Activated CD4-positive, alpha-beta T cell treated with anti-CD3 and anti-CD28 coated beads, Interleukin-2, amount 50 U/mL, for 4 hours (primary cell): ENCODE measurements around the gene DPM3.
A peak's percentile ranks its signal among the peaks of the same experiment; 100 is the strongest.
"Not testable (repeated sequence)": the region's sequence is repeated elsewhere in the genome, so short reads cannot be mapped to it uniquely, and the experiment has no call there.

Experiments used
- DNase-seq, 2 experiments: peaks; one replicate each; pipeline ENCODE4 v3.0.0-alpha.2; 2020

The DPM3 gene

GRCh38 chr1:155155996-155156643 lies 15.8 kb upstream of the DPM3 start:
- DNase-seq = not testable (repeated sequence)

- no peak for DNase-seq
Measured at GRCh38 chr1:155145491-155145890, 5.2 kb upstream of the DPM3 start.

- no peak for DNase-seq
Measured at GRCh38 chr1:155141749-155142148, 1.4 kb upstream of the DPM3 start.

GRCh38 chr1:155140630-155140953 lies 261 bp upstream of the DPM3 start:
- DNase-seq = no peak

- DNase-seq = no peak
Measured at GRCh38 chr1:155137154-155137949, 3.0 kb downstream of the DPM3 start.

- DNase-seq = no peak
Measured at GRCh38 chr1:155136748-155137147, 3.6 kb downstream of the DPM3 start.

- DNase-seq = peak; percentile 84
Measured at GRCh38 chr1:155135415-155136028, 4.8 kb downstream of the DPM3 start, which contains the start of gene SLC50A1. Gene SLC50A1 (plus strand): TSS chr1:155135852. CDS start chr1:155135912, 60 bp downstream.

GRCh38 chr1:155134880-155135414 lies 5.4 kb downstream of the DPM3 start:
- DNase-seq = peak; percentile 73 to 77

- DNase-seq = no peak
Measured at GRCh38 chr1:155134322-155134721, 6.0 kb downstream of the DPM3 start.

- no peak for DNase-seq
Measured at GRCh38 chr1:155133799-155134281, 6.5 kb downstream of the DPM3 start.

GRCh38 chr1:155131856-155132255 lies 8.5 kb downstream of the DPM3 start:
- no peak for DNase-seq

GRCh38 chr1:155131285-155131684 lies 9.0 kb downstream of the DPM3 start:
- DNase-seq = no peak

GRCh38 chr1:155130272-155131006 lies 9.9 kb downstream of the DPM3 start:
- DNase-seq = no peak

GRCh38 chr1:155128755-155129473 lies 11.4 kb downstream of the DPM3 start:
- DNase-seq = no peak

GRCh38 chr1:155127967-155128754 lies 12.2 kb downstream of the DPM3 start:
- DNase-seq = no peak

- no peak for DNase-seq
Measured at GRCh38 chr1:155127105-155127966, 13.0 kb downstream of the DPM3 start, which contains the start of gene EFNA1. Gene EFNA1 (plus strand): TSS chr1:155127876. CDS start chr1:155127978, 102 bp downstream.

GRCh38 chr1:155126556-155127104 lies 13.7 kb downstream of the DPM3 start:
- DNase-seq = no peak

GRCh38 chr1:155125946-155126555 lies 14.3 kb downstream of the DPM3 start:
- no peak for DNase-seq

GRCh38 chr1:155125511-155125945 lies 14.8 kb downstream of the DPM3 start:
- no peak for DNase-seq
